Pancreas (tissue), 10 donors: ENCODE measurements around the gene P2RY12. TPM values are rescaled to one million over a fixed set of nuclear protein-coding genes. Genes with fewer than 3 reads are reported as not detected.

Experiments used
- ATAC-seq, 4 donors: fragments of 200-7000 bp; cut with Tn5 transposase; one replicate each; pipeline versions ENCODE4 v1.8.0 to v1.9.1; 2020; ENCODE audit warnings: mild to moderate bottlenecking in 4 of 4, moderate library complexity in 4 of 4
- DNase-seq, 6 donors: peaks; one replicate each; pipeline ENCODE4 v3.0.0-alpha.2; 2020
- FAIRE-seq: peaks from 2 replicates; lab custom pipeline; 2012; peaks lifted over from hg19 to GRCh38; lab: Jason Lieb, UNC
- H3K27ac ChIP-seq, 4 donors: fragments of 200-600 bp; sonication (generic); 1 replicate in 3 of 4; 2 replicates in 1 of 4; pipeline versions ENCODE4 v1.5.0 to v1.8.0; 2020
- H3K27me3 ChIP-seq, 4 donors: fragments of 200-600 bp; one replicate each; pipeline ENCODE4 v1.8.0; 2021
- H3K36me3 ChIP-seq, 3 donors: fragments of 200-600 bp; sonication (generic) in 1 of 3; one replicate each; pipeline versions ENCODE4 v1.5.0 to v1.8.0; 2020 to 2021
- H3K4me1 ChIP-seq, 3 donors: fragments of 200-600 bp; one replicate each; pipeline ENCODE4 v1.8.0; 2021
- H3K4me3 ChIP-seq, 4 donors: fragments of 200-600 bp; sonication (generic) in 2 of 4; one replicate each; pipeline versions ENCODE4 v1.5.0 to v1.8.0; 2020 to 2021
- H3K9me3 ChIP-seq, 4 donors: fragments of 200-600 bp; one replicate each; pipeline ENCODE4 v1.8.0; 2021
- WGBS, 2 donors: extraction: QIAGEN DNeasy Blood & Tissue Kit; methylation state at CpG; one replicate each; pipeline ENCODE4 v1.1.7; 2013; 5-methylcytosine and 5-hydroxymethylcytosine counted together
- intact Hi-C, 3 donors: fragments of 100-400 bp; cut with DNase I; formaldehyde crosslinking; loops; one replicate each; pipeline versions ENCODE4 v1.11.1 to v1.14.2; 2022
- polyA plus RNA-seq, 2 donors: library from polyadenylated mRNA; stranded (reverse); fragments of 200-250 nt; gene quantifications; one replicate each; pipeline ENCODE4 v1.2.3, GENCODE V29; 2013
- total RNA-seq, 6 donors: library from RNA; stranded (reverse); fragmentation: NEBNext Ultra II Directional in 4 of 6; extraction: Animal tissue kit (Norgen Biotek cat#: 25700) in 4 of 6; gene quantifications; one replicate each; pipeline versions ENCODE4 v1.2.1 to v1.2.4, GENCODE V29; 2021 to 2023
- TF ChIP-seq, protein P1 (sequence below), 4 donors: fragments of 200-600 bp; sonication (generic) in 3 of 4; IDR thresholded peaks; one replicate each; pipeline versions ENCODE4 v1.5.0 to v1.8.0; 2021; ENCODE audit warnings: antibody characterized with exemption in 4 of 4
- donor health status: healthy with polysubstance abuse.
- donor health status: DM: no; HTN: no; CAD: no; lungs with moderate emphysema.
- donor health status: DM: no; HTN: no; CAD: no.
- donor health status: control.
- donor health status: control.
- donor health status: Bipolar disorder and iron deficiency.
- donor health status: DM: yes; HTN: yes; CAD: no.
- donor health status: DM: no; HTN: no; CAD: no.
- donor health status: DM: no; HTN: no; CAD: no.
- donor health status: DM: yes; HTN: yes; CAD: no.

The P2RY12 gene
- total and polyA plus RNA-seq, 8 donors = 0.19 to 3.0 (median 0.33) TPM; not detected in 1

GRCh38 chr3:151391720-151392119 lies 7.2 kb upstream of the P2RY12 start:
- intact Hi-C loops = no loop called here
- 66 to 73% methylated on average over 2 of the region's 2 CpGs for WGBS, 2 donors
- Histone ChIP-seq H3K9me3 (no peaks in the 10 kb centered on the region), H3K4me1 (no peaks in the 10 kb centered on the region), H3K36me3 (no peaks in the 10 kb centered on the region), H3K27ac (no peak overlapping the region), H3K27me3 (no peaks in the 10 kb centered on the region), H3K4me3 (no peak overlapping the region)
- no peak for FAIRE-seq
- no peak for DNase-seq
- TF ChIP-seq, protein P1, sequence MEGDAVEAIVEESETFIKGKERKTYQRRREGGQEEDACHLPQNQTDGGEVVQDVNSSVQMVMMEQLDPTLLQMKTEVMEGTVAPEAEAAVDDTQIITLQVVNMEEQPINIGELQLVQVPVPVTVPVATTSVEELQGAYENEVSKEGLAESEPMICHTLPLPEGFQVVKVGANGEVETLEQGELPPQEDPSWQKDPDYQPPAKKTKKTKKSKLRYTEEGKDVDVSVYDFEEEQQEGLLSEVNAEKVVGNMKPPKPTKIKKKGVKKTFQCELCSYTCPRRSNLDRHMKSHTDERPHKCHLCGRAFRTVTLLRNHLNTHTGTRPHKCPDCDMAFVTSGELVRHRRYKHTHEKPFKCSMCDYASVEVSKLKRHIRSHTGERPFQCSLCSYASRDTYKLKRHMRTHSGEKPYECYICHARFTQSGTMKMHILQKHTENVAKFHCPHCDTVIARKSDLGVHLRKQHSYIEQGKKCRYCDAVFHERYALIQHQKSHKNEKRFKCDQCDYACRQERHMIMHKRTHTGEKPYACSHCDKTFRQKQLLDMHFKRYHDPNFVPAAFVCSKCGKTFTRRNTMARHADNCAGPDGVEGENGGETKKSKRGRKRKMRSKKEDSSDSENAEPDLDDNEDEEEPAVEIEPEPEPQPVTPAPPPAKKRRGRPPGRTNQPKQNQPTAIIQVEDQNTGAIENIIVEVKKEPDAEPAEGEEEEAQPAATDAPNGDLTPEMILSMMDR (IDR thresholded peaks at IDR 0.05) = no peak
- ATAC-seq = no peak

DNA sequence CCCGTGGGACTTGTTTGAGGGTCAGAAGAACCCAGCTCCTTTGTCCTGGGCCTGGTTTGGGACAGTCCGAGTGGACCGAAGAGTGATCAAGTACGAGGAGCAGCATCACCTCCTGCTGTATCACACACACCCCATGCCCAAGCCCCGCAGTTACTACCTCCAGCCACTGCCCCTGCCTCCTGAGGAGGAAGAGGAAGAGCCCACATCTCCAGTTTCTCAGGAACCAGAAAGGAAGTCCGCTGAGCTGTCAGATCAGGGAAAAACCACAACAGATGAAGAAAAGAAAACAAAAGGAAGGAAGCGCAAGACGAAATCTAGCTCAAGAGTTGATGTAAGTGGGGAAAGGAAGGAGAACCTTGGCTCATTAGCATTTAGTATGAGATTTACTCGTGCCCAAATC lies 3.3 kb upstream of the P2RY12 start:
- intact Hi-C loops = no loop called here
- DNase-seq = no peak
- TF ChIP-seq, protein P1 (IDR thresholded peaks at IDR 0.05) = no peak
- Histone ChIP-seq H3K4me3 (no peak overlapping the region), H3K4me1 (no peaks in the 10 kb centered on the region), H3K36me3 (no peaks in the 10 kb centered on the region), H3K27me3 (no peaks in the 10 kb centered on the region), H3K9me3 (no peaks in the 10 kb centered on the region), H3K27ac (no peak overlapping the region)
- no peak for FAIRE-seq
- no peak for ATAC-seq
- WGBS, 2 donors = 86 to 92% methylated on average over 9 of the region's 9 CpGs

- no peak for FAIRE-seq
- H3K27me3 ChIP-seq = no peaks in the 10 kb centered on the region
- H3K36me3 ChIP-seq = no peaks in the 10 kb centered on the region
- intact Hi-C loops = no loop called here
- no peak overlapping the region for H3K4me3 ChIP-seq
- no peak overlapping the region for H3K27ac ChIP-seq
- WGBS, 2 donors = 83 to 91% methylated on average over 5 of the region's 5 CpGs
- no peaks in the 10 kb centered on the region for H3K4me1 ChIP-seq
- no peak for ATAC-seq
- TF ChIP-seq, protein P1 (IDR thresholded peaks at IDR 0.05) = no peak
- DNase-seq = no peak
- no peaks in the 10 kb centered on the region for H3K9me3 ChIP-seq
Measured at GRCh38 chr3:151387432-151387831, 2.9 kb upstream of the P2RY12 start.

- FAIRE-seq = no peak
- Histone ChIP-seq H3K27ac (no peak overlapping the region), H3K27me3 (no peaks in the 10 kb centered on the region), H3K36me3 (no peaks in the 10 kb centered on the region), H3K4me3 (no peak overlapping the region), H3K4me1 (no peaks in the 10 kb centered on the region), H3K9me3 (no peaks in the 10 kb centered on the region)
- no peak for ATAC-seq
- TF ChIP-seq, protein P1 (IDR thresholded peaks at IDR 0.05) = no peak
- intact Hi-C loops = no loop called here
- DNase-seq = no peak
- WGBS, 2 donors = 80 to 95% methylated on average over 4 of the region's 4 CpGs
Measured at GRCh38 chr3:151386056-151386455, 1.5 kb upstream of the P2RY12 start.

- no peak for FAIRE-seq
- WGBS, 2 donors = 52 to 59% methylated on average over 3 of the region's 3 CpGs
- no peaks in the 10 kb centered on the region for H3K27me3 ChIP-seq
- no peaks in the 10 kb centered on the region for H3K36me3 ChIP-seq
- intact Hi-C loops = no loop called here
- TF ChIP-seq, protein P1 (IDR thresholded peaks at IDR 0.05) = no peak
- ATAC-seq = no peak
- H3K4me3 ChIP-seq = peak overlapping the region in 1 of 4 donors; percentile 13
- H3K4me1 ChIP-seq = no peaks in the 10 kb centered on the region
- no peak overlapping the region for H3K27ac ChIP-seq
- no peaks in the 10 kb centered on the region for H3K9me3 ChIP-seq
- DNase-seq = no peak
Measured at GRCh38 chr3:151383956-151384355, 597 bp downstream of the P2RY12 start.
